DOHH2 (cell line): Measurements from ENCODE around the gene MYO1F.

Source experiments
- EZH2phosphoT487 ChIP-seq: fragments of 200-600 bp; sonication (generic); IDR thresholded peaks from 2 replicates; pipeline ENCODE4 v1.6.1; 2017; ENCODE audit warnings: borderline replicate concordance, mild to moderate bottlenecking, antibody characterized with exemption, low read length, moderate library complexity, mixed read lengths
- TF ChIP-seq, protein P1 (sequence below): fragments of 200-600 bp; sonication (generic); IDR thresholded peaks from one replicate; pipeline ENCODE4 v1.5.1; 2014; ENCODE audit warnings: antibody characterized with exemption, mild to moderate bottlenecking, low read depth, low read length; ENCODE audit not compliant: poor library complexity, severe bottlenecking

DNA sequence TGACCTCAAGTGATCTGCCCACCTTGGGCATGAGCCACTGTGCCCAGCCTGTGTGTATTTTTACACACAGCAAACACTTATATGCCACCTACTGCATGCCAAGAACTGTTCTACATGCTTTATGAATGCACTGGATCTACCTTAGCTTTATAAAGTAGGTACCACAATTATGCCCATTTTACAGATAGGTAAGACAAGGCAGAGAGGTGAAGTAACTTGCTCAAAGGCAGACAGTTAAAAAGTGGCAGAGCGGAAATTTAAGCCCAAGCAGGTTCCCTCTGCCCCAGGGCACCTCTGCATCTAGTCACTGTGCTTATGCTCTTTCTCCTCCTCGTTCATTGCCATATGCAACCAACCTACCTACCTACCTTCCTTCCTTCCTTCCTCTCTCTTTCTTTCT lies 22.8 kb upstream of the MYO1F start:
- TF ChIP-seq, protein P1, sequence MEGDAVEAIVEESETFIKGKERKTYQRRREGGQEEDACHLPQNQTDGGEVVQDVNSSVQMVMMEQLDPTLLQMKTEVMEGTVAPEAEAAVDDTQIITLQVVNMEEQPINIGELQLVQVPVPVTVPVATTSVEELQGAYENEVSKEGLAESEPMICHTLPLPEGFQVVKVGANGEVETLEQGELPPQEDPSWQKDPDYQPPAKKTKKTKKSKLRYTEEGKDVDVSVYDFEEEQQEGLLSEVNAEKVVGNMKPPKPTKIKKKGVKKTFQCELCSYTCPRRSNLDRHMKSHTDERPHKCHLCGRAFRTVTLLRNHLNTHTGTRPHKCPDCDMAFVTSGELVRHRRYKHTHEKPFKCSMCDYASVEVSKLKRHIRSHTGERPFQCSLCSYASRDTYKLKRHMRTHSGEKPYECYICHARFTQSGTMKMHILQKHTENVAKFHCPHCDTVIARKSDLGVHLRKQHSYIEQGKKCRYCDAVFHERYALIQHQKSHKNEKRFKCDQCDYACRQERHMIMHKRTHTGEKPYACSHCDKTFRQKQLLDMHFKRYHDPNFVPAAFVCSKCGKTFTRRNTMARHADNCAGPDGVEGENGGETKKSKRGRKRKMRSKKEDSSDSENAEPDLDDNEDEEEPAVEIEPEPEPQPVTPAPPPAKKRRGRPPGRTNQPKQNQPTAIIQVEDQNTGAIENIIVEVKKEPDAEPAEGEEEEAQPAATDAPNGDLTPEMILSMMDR = no peak
- no peak for TF ChIP-seq EZH2phosphoT487
